ENCODE data around the gene ZFP1.

- TF ChIP-seq POLR2AphosphoS5 (IDR thresholded peaks at IDR 0.05; ENCODE audit: control insufficient read depth, insufficient read depth, low read depth, low read length) (no peak), POLR2A (conservative IDR thresholded peaks at IDR 0.05) (no peak), ATF2 (CRISPR knock-in tag; IDR thresholded peaks at IDR 0.05) (no peak), ETV6 (IDR thresholded peaks at IDR 0.05; ENCODE audit: borderline replicate concordance in 1 of 2, low read depth in 2 of 2, low read length in 1 of 2) (no peak), ETV6 (CRISPR knock-in tag; IDR thresholded peaks at IDR 0.05; ENCODE audit: borderline replicate concordance) (no peak), NFYB (IDR thresholded peaks at IDR 0.05; ENCODE audit: extremely low read depth, insufficient read length) (no peak), SMARCC2 (IDR thresholded peaks at IDR 0.05; ENCODE audit: low read depth) (no peak), STAT5B (CRISPR knock-in tag; IDR thresholded peaks at IDR 0.05) (no peak), ZFP36 (IDR thresholded peaks at IDR 0.05; ENCODE audit: low read depth, low read length, partially characterized antibody) (no peak), NR4A1 (CRISPR knock-in tag; IDR thresholded peaks at IDR 0.05) (no peak), NR4A1 (tag; IDR thresholded peaks at IDR 0.05) (no peak), SMC3 (conservative IDR thresholded peaks at IDR 0.05; ENCODE audit: insufficient read depth, low read depth, low read length) (no peak), NFIC (IDR thresholded peaks at IDR 0.05) (no peak)
Observed at GRCh38 chr16:75147968-75148310, 385 bp upstream of the ZFP1 start.

Measured in K562 (cell line).